GM06990 (cell line): Measurements from ENCODE around the gene PABPN1L.
A peak's percentile ranks its signal among the peaks of the same experiment; 100 is the strongest.

Source experiments
- DNase-seq: peaks from one replicate; pipeline ENCODE4 v3.0.0-alpha.2; 2011; ENCODE audit not compliant: insufficient read length; ENCODE audit errors: extremely low read depth
- H3K27me3 ChIP-seq: replicated peaks from 2 replicates; pipeline ENCODE4 v1.6.0; 2011; ENCODE audit warnings: low read length; ENCODE audit not compliant: control insufficient read depth, insufficient read depth
- H3K36me3 ChIP-seq: 2 replicates; pipeline ENCODE4 v1.5.1; 2011; ENCODE audit warnings: low read length; ENCODE audit not compliant: control insufficient read depth, insufficient read depth
- H3K4me3 ChIP-seq: replicated peaks from 2 replicates; pipeline ENCODE4 v1.5.1; 2011; ENCODE audit warnings: low read depth, mild to moderate bottlenecking, control low read depth, low read length
- TF ChIP-seq, protein P1 (sequence below): IDR thresholded peaks from 2 replicates; pipeline ENCODE4 v1.5.1; 2011; ENCODE audit warnings: low read length, control low read depth, mild to moderate bottlenecking, inconsistent platforms; ENCODE audit not compliant: insufficient read depth, poor library complexity, severe bottlenecking

PABPN1L gene

DNA sequence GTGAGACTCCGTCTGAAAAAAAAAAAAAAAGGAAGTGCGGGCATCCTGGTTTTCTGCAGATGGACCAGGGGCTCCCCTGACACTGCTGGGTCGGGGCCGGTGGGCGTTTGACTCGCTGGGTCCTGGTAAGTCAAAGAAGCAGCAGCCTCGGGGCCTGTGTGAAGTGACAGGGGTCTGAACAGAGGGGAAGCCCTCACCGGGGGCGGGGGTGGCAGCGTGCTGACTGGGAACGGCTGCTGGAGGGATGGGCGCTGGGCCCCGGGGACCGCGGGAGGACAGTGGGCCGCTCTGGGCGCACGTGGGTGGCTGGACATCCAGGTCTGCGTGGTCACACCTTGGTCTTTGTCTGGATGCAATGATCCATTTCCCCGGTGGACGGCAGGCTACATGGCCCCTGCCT is 17.9 kb downstream of the PABPN1L start:
- peaks cover 3% of the 10 kb centered on the region for H3K36me3 ChIP-seq
- H3K27me3 ChIP-seq, result no peaks in the 10 kb centered on the region
- H3K4me3 ChIP-seq, result no peak overlapping the region
- no peak for DNase-seq
- TF ChIP-seq, protein P1, sequence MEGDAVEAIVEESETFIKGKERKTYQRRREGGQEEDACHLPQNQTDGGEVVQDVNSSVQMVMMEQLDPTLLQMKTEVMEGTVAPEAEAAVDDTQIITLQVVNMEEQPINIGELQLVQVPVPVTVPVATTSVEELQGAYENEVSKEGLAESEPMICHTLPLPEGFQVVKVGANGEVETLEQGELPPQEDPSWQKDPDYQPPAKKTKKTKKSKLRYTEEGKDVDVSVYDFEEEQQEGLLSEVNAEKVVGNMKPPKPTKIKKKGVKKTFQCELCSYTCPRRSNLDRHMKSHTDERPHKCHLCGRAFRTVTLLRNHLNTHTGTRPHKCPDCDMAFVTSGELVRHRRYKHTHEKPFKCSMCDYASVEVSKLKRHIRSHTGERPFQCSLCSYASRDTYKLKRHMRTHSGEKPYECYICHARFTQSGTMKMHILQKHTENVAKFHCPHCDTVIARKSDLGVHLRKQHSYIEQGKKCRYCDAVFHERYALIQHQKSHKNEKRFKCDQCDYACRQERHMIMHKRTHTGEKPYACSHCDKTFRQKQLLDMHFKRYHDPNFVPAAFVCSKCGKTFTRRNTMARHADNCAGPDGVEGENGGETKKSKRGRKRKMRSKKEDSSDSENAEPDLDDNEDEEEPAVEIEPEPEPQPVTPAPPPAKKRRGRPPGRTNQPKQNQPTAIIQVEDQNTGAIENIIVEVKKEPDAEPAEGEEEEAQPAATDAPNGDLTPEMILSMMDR, result no peak

DNA sequence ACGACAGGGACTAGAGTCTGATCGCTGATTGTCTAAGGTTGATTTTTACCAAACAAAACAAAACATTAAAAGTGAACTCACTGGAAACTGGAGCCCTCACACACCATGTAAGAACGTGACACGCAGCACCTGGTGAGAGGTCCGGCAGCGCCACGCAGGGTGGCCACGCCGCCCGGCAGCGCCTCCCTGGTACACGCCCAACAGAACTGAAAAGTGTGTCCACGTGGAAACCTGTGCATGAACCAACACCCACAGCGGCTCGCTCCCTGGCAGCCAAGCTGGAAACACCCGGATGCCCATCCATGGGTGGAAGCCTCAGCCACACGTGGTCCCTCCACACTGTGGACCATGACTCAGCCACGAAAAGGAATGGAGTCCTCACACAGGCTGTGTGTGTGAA is 18.8 kb downstream of the PABPN1L start:
- Histone ChIP-seq H3K36me3 (peaks cover 3% of the 10 kb centered on the region), H3K4me3 (no peak overlapping the region), H3K27me3 (no peaks in the 10 kb centered on the region)
- TF ChIP-seq, protein P1, result no peak
- DNase-seq, result no peak

DNA sequence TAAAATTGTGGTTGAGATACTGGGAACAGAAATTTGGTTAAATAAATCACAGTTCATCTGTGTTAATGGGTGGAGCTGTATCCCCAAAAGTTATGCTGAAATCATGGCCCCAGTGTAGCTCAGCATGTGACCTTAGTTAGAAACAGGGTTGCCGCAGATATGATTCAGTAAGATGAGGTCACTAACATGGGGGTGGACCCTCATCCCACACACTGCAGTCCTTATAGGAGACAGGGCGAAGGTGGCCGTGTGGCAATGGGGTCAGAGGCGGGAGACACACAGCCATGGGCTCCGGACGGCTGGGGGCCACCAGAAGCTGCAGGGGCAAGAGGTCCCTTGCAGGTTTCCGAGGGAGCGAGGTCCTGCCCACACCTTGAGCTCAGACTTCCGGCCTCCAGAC is 20.4 kb downstream of the PABPN1L start:
- TF ChIP-seq, protein P1, result no peak
- no peak overlapping the region for H3K4me3 ChIP-seq
- peaks cover 3% of the 10 kb centered on the region for H3K36me3 ChIP-seq
- DNase-seq, result no peak
- no peaks in the 10 kb centered on the region for H3K27me3 ChIP-seq

DNA sequence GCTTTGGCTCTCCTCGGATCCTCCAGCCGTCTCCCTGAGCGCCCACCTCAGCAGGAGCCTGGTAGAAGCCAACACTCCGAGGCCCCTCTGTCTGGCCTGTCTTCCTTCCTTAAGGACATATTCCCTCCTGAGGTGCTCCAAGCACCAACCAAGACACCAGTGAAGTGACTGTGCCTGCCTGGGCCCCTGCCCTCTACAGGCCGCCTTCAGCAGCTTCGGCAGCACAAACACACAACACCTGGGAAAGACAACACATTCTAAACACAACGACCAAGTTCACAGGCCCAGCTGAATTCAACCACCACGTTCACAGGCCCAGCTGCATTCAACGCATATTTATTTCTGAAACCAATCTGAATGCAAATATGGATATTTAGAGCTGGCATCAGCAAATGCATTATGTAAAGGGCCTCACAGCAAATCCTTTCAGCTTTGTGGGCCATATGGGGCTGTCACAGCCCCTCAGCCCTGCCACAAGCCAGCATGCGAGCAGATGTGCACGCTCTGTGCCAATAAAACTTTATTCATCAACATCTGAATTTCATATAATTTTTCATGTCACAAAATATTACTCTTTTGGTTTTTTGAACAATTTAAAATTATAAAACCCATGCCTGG is 21.9 kb downstream of the PABPN1L start:
- Histone ChIP-seq H3K36me3 (peaks cover 8% of the 10 kb centered on the region), H3K4me3 (no peak overlapping the region), H3K27me3 (no peaks in the 10 kb centered on the region)
- TF ChIP-seq, protein P1, result peak; percentile 25
- no peak for DNase-seq

DNA sequence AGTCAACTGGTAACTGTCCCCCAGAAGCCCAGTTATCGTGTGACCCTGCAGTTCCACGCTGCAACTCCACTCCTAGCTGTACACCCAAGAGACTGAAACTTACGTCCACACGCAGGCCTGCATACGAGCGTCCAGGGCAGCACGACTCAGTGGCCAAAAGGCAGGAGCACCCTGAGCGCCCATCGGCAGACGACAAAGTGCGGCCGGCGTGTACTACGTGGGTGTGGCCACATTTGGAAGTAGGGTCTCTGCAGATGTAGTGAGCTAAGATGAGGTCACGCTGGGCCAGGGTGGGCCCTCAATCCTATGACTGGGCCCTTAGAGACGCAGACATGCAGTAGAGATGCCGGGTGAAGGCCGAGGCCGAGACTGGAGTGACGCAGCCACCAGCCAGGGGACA is 23.2 kb downstream of the PABPN1L start:
- no peak for DNase-seq
- TF ChIP-seq, protein P1, result no peak
- Histone ChIP-seq H3K4me3 (no peak overlapping the region), H3K36me3 (peaks cover 8% of the 10 kb centered on the region), H3K27me3 (no peaks in the 10 kb centered on the region)

DNA sequence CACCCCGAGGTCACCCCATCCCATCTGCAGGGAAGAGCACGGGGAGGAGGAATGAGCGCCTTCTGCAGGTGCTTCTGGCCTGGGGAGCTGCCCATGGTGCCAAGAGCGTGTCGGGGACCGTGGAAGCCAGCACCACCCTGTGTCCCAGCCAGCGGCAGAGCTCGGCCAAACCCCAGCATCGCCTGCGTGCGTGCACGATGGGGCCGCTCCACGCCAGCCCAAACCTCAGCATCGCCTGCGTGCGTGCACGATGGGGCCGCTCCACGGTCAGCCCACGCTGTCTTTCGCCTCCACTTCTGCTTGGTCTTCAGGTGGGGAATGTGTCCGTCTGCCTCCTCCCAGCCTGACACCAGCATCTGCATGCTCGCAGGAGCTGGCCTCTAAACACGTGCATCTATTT is 23.7 kb downstream of the PABPN1L start:
- no peak for DNase-seq
- TF ChIP-seq, protein P1, result no peak
- Histone ChIP-seq H3K36me3 (peaks cover 8% of the 10 kb centered on the region), H3K27me3 (no peaks in the 10 kb centered on the region), H3K4me3 (no peak overlapping the region)
